ENCODE results near the gene RFC5. TPM values are rescaled to one million over a fixed set of nuclear protein-coding genes. Genes with fewer than 3 reads are reported as not detected.

RFC5 gene
- total RNA-seq, 1 experiment from 2014 or later: 78.6 TPM

DNA sequence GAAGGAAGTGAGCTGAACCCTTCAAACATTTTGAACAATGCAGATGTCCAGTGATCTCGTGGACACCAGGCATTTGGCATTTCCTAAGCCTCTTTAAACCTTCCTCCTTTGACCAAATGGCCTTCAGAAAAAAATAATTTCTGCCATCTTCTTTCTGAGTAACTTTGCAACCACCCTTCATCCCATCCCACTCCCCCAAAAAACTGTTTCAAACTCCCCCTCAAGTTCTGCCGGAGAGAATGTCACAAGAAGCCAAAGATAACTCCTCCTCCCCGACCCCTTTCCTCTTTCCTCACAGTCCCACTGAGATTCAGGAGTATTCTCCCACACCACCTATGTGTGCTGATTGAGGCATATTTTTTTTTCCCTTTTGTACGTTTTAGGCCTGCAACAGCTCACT is 49.5 kb upstream of the RFC5 start:
- H3K36me3 ChIP-seq (ENCODE audit: control insufficient read depth in 1 of 2, insufficient read depth in 2 of 2, low read length in 2 of 2): 0 out of 4 replicates have a peak, but pooled peaks cover 0 to 4% of the 10 kb centered on the region in 2 experiments
- no peak overlapping the region for H3K27ac ChIP-seq (ENCODE audit: low read depth, low read length)
- no peak overlapping the region for H2AFZ ChIP-seq (ENCODE audit: low read depth, low read length, poor library complexity, severe bottlenecking)
- POLR2A ChIA-PET: no interaction called here
- H3K9me3 ChIP-seq (ENCODE audit: control insufficient read depth in 1 of 2, insufficient read depth in 1 of 2, low read depth in 1 of 2, low read length in 2 of 2): peaks cover 0 to 12% of the 10 kb centered on the region in 2 experiments; a peak in 1 of 4 replicates
- H3K9me2 ChIP-seq (ENCODE audit: insufficient read depth): no peaks in the 10 kb centered on the region
- RAD21 ChIA-PET (ENCODE audit: low non-redundant PET in 1 of 2, low total read pairs in 2 of 2, uncharacterized antibody in 2 of 2, unreplicated experiment in 2 of 2): no interaction called here
- ATAC-seq: no peak
- no TSS peak for BruUV-seq (replicated peaks)
- H3K79me2 ChIP-seq (ENCODE audit: insufficient read depth, low read length): peaks cover 8% of the 10 kb centered on the region
- no peak for TF ChIP-seq POLR2A (IDR thresholded peaks at IDR 0.05; ENCODE audit: borderline replicate concordance, extremely low read depth, insufficient read depth, insufficient read length)
- TF ChIP-seq SIN3A (IDR thresholded peaks at IDR 0.05; ENCODE audit: low read depth): no peak
- TF ChIP-seq CEBPB (IDR thresholded peaks at IDR 0.05; ENCODE audit: low read depth): no peak
- TF ChIP-seq, protein P1, sequence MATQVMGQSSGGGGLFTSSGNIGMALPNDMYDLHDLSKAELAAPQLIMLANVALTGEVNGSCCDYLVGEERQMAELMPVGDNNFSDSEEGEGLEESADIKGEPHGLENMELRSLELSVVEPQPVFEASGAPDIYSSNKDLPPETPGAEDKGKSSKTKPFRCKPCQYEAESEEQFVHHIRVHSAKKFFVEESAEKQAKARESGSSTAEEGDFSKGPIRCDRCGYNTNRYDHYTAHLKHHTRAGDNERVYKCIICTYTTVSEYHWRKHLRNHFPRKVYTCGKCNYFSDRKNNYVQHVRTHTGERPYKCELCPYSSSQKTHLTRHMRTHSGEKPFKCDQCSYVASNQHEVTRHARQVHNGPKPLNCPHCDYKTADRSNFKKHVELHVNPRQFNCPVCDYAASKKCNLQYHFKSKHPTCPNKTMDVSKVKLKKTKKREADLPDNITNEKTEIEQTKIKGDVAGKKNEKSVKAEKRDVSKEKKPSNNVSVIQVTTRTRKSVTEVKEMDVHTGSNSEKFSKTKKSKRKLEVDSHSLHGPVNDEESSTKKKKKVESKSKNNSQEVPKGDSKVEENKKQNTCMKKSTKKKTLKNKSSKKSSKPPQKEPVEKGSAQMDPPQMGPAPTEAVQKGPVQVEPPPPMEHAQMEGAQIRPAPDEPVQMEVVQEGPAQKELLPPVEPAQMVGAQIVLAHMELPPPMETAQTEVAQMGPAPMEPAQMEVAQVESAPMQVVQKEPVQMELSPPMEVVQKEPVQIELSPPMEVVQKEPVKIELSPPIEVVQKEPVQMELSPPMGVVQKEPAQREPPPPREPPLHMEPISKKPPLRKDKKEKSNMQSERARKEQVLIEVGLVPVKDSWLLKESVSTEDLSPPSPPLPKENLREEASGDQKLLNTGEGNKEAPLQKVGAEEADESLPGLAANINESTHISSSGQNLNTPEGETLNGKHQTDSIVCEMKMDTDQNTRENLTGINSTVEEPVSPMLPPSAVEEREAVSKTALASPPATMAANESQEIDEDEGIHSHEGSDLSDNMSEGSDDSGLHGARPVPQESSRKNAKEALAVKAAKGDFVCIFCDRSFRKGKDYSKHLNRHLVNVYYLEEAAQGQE (IDR thresholded peaks at IDR 0.05; ENCODE audit: low read depth): no peak
- TF ChIP-seq EZH2 (IDR thresholded peaks at IDR 0.05): no peak
- no peak for TF ChIP-seq TCF7L2 (IDR thresholded peaks at IDR 0.05; ENCODE audit: borderline replicate concordance, extremely low read depth, insufficient read depth, insufficient read length)
- no peak for TF ChIP-seq ZNF274 (IDR thresholded peaks at IDR 0.05; ENCODE audit: low read depth, low read length)
- no peak for TF ChIP-seq JUND (IDR thresholded peaks at IDR 0.05)
- TF ChIP-seq, protein P2, sequence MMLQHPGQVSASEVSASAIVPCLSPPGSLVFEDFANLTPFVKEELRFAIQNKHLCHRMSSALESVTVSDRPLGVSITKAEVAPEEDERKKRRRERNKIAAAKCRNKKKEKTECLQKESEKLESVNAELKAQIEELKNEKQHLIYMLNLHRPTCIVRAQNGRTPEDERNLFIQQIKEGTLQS (IDR thresholded peaks at IDR 0.05): no peak
- intact Hi-C loops (cut with micrococcal nuclease): no loop called here
- CTCF ChIA-PET: no interaction called here
- H3K27me3 ChIP-seq (ENCODE audit: insufficient read depth, low read length): no peaks in the 10 kb centered on the region
- H3K9ac ChIP-seq (ENCODE audit: low read length): peak overlapping the region; percentile 83; the same call in 1 of the 2 replicates
- no peak for DNase-seq (ENCODE audit: low read depth, low spot score)
- H3K4me2 ChIP-seq (ENCODE audit: low read length): peak overlapping the region; percentile 94
- H4K20me1 ChIP-seq (ENCODE audit: insufficient read depth): no peaks in the 10 kb centered on the region
- H3K4me1 ChIP-seq (ENCODE audit: control insufficient read depth in 1 of 2, insufficient read depth in 2 of 2, low read length in 2 of 2): peaks cover 11 to 28% of the 10 kb centered on the region in 2 experiments
- H3K4me3 ChIP-seq (replicated peaks in 1 of 2; ENCODE audit: low read depth in 1 of 2, low read length in 2 of 2): peak overlapping the region in 1 of 2 experiments; percentile 89; a peak in 1 of 4 replicates
